ENCODE measurements around the gene GNG2.

GNG2 gene

DNA sequence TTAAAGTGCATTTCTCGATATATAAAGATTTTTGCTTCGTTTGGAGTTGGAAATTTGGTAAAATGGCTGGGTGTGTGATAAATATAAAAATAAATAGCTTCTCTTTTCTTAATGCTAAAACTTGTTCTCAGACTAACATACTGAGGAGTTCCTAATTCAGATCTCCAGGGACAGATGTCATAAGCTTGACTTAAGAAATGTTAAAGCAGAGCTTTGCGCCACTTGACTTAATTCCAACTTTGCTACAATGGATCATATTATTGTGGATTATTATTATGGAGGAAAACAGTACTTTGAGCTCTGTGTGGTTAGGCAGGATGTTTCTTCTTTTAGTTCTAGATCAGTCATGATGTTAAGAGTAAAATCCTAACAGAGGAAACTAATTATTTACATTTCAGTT lies 33.8 kb downstream of the GNG2 start:
- no peak for DNase-seq (ENCODE audit: low spot score)

DNA sequence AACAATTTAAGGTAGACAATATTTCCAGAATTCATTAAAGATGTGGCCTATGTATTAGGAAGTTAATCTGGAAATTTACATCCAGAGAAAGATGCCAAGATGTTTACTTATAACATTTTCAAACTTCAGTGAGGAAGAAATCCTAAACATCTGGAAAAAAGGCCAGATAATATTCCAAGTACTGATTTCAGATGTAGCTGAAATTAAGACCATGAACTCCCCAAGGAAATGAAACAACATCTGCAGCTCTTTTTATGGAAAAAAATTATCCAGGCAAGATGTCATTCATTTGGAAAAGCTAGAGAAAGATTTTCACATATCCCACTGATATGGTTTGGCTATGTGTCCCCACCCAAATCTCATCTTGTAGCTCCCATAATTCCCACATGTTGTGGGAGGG lies 35.0 kb downstream of the GNG2 start:
- DNase-seq (ENCODE audit: low spot score), result no peak

DNA sequence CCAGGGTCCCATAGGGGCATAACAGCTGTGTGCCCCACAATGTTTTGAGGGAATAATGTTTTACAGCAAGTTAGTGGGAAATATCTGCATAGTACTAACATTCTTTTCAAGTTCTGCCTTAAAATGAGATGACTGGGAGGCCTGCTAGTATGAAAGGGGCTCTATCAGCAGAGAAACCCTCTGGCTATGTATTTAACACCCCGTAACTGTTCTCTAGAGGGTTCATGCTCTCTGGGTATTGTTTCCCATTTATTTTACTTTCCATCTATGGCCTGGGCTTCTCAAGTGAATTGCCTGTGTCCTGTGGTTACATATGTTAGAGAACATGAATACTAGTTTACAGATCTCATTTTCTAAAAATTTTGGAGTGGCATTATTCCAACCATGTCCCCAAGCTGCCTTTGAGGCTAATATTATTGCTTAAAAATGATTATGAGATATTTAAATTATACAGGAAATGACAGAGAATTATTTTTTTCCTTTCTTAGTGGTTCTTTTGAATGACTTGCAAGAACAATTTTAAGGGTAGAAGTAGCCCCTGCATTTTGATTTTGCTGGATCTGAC lies 37.5 kb downstream of the GNG2 start:
- DNase-seq (ENCODE audit: low spot score), result no peak

DNA sequence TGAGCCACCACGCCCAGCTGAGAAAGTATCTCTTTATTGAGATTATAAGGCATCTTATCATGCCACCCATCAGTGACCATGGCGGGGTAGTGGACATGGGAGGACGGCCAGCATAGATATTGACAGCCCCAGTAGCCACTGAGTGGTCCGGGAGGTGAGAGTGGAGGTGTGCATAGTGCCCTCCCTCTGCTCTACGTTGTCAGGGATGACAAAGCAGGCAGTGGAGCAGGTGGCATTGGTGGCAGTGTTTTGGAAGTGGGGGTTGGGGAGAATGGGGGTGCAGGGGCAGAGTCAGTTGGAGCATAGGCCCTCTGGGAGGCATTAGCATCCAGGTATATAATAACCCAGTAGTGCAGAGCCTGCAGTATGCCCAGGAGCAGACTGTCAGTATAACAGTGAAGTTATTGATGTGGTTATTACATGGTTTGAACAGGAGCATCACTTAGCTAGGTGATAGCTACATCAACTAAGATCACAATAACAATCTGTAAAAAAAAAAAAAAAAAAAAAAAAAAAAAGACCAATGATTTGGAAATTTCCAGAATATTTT lies 41.1 kb downstream of the GNG2 start:
- DNase-seq (ENCODE audit: low spot score), result no peak

DNA sequence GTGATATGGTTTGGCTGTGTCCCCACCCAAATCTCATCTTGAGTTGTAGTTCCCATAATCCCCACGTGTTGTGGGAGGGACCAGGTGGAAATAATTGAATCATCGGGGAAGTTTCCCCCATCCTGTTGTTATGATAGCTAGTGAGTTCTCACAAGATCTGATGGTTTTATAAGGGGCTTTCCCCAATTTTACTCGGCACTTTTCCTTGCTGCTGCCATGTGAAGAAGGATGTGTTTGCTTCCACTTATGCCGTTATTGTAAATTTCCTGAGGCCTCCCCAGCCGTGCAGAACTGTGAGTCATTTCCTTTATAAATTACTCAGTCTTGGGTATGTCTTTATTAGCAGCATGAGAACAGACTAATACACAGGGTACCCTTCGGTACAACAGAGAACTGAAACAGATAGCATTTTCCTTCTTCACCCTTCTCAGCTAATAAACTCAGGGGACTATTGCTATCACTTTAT lies 45.3 kb downstream of the GNG2 start:
- DNase-seq (ENCODE audit: low spot score), result peak; percentile 61

DNA sequence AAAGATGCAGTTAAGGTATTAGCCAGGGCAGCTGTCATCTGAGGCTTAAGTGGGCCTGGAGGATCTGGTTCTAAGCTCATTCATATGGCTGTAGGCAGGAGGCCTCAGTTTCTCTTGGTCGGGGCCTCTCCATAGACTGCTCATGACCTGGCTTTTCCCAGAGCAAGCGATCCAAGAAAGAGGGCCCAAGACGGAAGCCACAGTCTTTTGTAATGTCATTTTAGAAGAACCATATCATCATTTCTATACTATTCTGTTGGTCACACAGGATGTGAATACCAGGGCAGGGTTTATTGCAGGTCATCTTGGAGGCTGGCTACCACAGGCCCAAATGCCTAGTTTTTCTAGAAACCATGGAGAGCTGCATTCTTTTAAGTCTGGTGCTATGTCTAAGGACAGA lies 47.7 kb downstream of the GNG2 start:
- DNase-seq (ENCODE audit: low spot score), result no peak

DNA sequence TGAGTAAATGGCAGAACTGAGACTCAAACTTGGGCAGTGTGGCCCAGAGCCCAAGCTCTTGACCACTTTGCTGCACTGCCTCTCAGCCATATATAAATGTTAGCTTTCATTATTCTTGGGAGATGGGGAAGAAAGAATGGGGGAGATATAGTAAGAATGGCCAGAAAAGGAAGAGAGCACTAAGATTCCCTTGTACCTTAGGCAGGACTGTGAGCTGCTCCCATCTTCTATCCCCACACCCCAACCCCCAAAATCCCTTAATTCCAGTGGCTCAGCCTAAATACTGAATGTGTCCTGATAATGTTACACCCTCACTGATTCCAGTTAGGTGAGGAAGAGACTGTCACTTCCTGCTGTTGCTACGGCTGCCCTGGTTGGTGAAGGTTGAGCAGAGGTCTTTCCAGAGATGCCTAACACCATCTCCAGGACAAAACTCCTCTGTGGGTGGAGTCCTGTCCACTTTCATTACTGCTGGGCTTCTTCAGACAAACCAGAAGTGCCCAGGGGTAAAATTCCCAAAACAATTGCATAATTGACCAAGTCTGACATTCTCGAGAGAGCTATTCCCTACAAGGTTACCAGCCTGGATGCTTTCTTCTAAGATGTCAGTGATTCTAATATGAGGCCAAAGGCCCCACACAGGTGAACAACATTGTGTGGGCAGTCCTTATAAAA lies 51.8 kb downstream of the GNG2 start:
- DNase-seq (ENCODE audit: low spot score), result no peak

DNA sequence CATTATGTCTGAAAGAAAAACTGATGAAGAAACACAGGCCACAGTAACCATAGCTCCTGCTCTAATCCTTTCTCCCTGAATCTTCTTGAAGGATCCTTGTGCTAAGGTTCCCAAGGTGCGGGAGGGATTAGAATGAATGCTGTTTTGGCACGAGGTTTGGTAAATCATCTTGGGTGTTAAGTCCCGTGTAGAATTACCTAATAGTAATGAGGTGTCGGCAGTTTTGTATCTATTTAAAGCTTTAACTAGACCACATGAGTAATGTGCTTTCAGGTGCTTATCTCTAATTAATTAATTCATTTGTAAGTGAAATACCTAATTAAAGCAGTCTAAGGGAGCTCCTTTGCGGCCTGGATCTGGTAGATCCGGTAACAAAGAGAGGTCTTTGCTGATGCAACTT lies 53.9 kb downstream of the GNG2 start:
- DNase-seq (ENCODE audit: low spot score), result no peak

DNA sequence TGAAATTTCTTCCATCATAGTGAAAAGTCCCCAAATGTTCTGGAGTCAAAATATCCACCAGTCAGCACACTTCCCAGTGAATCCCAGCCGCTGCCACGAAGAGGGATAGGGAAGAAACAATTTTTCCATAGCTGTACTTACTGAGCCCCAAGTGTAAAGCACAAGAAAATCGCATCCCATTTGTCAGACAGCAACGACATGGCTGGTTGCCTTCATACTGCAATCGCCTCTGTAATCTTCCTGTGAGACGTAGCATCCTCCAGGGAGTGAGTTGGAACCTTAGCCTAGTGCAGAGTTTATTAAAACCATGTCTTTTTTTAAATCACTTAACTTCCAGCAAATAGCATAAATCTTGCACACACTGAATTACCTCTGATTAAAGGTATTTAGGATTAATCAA lies 56.8 kb downstream of the GNG2 start:
- DNase-seq (ENCODE audit: low spot score), result no peak

DNA sequence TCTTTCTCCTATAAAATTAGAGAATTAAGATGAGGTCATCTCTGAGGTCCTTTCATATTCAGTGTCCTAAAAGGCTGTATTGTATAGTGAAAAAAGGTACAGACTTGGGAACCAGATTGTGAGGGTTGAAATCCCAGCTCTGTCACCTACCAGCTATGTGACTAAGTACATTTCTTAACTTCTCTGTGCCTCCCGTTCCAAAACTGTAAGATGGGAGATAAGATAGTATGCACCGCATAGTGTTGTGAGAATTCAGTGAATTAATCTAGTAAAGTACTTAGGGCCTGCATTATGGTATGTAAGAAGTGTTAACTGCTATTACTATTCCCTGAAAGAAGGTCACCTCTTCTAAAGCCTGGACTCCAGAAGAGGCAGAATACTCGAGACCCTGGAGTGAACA lies 60.6 kb downstream of the GNG2 start:
- no peak for DNase-seq (ENCODE audit: low spot score)

DNA sequence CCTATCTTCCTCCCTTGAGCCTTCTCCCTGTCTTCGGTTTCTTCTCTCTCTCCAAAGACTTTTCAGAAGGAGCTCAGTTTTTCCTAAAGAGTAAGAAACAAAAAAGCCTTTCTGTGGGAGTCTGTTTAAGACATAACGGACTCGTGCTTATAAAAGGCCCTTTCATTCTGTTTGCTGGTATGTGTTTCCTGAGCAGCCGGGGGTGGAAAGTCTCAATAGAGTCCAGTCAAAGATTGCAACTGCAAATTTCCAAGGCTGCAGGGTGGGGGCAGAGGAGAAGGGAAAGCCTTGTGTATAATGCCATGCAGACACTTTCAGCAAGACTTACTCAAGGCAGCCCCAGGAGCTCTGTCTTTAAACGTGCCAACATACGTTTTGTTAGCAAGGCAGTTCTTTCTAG lies 62.2 kb downstream of the GNG2 start:
- DNase-seq (ENCODE audit: low spot score), result no peak

DNA sequence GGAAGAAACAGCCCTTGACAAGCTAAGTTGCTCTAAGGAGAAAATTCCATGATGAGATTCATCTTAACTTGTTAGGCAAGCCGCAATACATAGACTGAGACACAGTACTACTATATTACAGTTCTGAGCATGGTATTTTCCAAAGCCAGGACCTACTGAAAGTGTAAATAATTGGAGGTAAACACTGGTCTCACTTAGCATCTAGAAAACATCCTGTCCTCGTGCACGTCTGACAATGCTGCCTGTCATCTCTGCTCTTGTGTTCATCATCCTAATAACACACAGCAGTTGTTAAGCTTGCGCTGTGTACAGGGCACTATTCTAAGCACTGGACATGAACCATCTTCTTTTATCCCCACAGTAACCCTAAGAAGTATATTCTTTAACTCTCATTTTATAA lies 64.2 kb downstream of the GNG2 start:
- DNase-seq (ENCODE audit: low spot score), result no peak

DNA sequence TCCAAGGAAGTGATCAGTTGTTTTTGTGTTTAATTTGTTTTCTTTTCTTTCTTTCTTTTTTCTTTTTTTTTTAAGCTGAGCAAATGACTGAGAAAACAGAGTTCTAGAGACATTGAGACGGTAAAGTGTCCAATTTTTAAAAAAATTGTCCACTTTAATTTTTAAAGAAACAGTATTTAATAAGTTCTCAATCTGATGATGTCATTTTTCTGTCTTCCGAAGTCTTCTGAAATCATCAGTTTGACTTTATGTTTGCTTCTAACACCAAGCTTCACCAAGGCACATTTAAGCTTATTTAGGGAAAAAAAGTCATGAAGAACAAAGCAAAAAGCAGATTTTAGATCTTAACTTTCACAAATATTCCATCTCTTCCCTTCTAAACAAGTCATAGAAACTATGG lies 65.6 kb downstream of the GNG2 start:
- no peak for DNase-seq (ENCODE audit: low spot score)

DNA sequence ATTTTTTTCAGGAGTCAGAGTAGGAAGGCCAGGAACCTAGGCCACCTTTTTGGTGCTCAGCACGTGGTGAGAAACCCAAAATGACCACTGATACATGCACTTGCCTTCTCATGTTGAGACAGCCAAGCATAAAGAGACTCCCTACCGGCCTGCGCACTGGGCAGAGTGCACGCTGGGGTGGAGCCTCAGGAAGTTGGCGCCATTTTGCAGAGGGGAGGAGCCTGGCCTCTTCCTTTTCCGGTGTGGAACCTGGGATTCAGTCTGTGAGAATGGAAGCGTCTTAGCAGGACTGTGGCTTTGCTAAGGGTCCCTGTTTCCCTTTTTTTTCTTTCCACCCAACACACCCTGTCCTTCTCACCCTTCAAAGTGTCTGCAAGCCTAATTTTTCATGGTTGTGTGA lies 66.0 kb downstream of the GNG2 start:
- DNase-seq (ENCODE audit: low spot score), result no peak

DNA sequence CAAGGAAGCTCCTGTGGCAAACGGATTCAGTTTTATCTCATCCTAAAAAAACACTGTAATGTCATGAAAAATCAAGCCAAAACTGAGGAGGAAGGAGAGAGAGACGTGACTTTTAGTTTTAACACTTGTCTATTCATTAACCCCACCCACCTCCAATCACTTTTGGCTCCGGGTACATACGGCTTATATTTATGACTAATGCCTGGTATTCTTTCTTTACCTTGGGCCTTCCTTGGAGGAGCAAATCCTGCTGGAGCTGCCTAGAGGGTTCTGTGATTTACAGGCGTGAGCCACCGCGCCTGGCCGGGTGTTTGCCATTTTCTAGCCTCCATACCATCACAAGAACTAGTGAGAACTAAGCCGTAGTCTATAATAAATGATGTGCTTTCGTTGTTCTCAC lies 68.2 kb downstream of the GNG2 start:
- no peak for DNase-seq (ENCODE audit: low spot score)

DNA sequence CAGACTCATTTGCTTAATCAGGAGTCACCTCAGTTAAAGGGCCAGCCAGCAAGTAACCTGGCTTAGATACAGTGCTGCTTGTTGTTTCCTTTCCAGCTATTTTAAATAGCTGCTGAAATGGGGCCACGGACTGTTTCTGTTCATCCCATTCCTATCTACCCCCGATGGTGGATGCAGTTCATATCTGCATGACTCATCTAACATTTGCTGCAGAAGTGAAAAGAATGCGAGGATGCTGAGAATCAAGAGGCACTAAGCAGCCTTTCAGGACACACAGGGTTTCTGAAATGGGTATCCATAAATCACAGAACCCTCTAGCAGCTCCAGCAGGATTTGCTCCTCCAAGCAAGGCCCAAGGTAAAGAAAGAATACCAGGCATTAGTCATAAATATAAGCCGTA lies 68.8 kb downstream of the GNG2 start:
- DNase-seq (ENCODE audit: low spot score), result no peak

DNA sequence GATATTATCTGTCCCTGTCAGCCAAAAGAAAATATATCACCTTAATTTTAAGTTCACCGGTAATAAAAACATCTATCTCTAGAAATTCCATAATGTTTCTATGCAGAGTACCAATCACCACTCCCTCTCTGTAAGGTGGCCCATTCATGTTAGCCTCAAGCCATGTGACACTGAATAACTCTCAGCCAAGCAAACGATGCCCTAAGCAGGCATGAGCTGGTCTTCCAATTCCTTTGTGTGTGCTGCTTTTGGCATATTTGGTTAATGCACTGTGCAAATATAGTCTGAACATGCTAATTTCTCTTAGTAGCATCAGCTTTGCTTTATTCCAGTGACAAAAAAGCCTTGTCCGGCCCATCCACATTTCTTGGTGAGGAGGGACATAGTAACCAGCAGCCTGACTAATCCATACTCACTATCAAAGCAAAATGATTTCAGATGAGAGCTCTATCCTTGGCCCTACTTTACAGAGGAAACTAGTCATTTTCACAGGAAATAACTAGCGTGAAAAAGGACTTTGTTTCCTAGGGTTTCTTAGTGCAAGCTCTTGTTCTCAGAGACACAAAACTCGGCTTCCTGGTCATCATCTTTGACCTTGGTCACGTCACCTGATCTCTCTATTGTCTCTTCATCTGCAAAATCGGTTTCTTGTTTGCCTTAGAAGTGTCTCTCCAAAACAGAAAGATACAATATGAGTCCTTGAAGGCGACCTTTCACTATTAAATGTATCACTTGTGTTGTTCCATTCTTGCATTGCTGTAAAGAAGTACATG lies 69.7 kb downstream of the GNG2 start:
- DNase-seq (ENCODE audit: low spot score), result no peak

DNA sequence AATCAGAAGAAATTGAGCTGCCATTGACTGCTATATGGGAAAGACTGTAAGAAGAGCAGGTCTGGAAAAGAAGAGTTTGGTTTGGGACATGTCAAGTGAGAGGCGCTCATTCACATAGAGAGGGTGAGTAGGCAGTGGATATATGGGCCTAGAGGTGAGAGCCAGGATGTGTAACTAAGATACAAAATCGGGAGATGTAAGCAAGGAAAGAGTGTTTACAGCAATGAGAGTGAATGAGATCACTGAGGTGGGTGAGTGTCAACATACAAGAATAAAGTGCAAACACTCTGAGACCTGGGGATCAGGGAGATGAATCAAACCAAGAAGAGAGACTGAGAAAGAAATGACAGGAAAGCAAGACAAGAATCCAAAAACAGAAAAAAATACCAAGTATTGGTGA lies 70.9 kb downstream of the GNG2 start:
- no peak for DNase-seq (ENCODE audit: low spot score)

DNA sequence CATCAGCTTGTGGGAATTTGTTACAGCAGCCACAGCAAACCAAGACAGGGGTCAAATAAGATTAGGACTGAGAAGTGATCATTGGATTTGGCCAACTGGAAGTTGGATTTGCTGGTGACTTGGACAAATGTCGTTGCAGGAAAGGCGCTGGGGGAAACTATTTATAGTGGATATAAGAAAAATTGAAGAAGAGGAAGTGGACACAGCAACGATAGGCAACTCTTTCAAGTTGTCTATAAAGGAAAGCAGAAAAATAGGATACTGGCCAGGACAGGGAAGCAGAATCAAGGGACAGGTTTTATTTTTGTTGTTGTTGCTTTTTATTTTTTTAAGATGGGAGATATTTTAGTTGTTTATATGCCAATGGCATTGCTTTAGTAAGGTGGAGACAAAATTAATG lies 72.8 kb downstream of the GNG2 start:
- DNase-seq (ENCODE audit: low spot score), result no peak

DNA sequence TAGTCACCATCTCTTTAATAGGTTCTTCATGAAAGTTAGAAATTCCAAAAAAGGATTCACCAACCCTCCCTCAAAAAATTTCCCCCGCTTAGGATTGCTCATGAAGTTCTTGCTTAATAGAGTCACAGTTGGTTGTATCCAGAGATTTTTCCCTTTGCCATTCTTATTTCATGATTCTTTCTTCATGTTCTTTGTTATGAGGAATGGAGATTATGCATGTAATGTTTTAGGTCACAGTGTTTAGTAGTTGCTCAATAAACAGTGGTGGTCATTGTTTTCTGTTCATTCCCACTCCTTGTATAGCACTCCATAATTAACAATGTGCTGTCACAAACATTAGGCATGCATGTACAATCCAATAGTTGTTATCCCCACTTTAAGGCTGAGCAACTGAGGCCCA lies 77.7 kb downstream of the GNG2 start:
- DNase-seq (ENCODE audit: low spot score), result no peak

DNA sequence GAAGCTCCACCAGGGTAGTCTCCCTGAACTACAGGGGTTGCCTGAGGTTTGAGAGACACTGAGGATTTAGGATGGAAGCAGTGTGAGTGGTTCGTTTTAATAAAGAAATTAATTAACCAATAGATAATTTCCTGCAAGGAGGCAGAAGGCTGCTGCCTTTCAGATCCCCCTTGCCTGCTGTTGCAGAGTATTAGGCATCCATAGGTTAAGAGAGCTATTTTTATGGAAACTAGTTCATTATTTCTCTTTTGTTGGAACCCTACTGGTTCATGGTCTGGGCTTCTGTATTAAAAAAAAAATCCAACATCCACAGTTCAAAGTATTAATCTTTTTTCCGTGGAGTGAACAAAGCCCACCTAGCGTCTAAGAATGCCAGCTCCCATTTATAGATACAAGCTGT lies 78.4 kb downstream of the GNG2 start:
- DNase-seq (ENCODE audit: low spot score), result no peak

DNA sequence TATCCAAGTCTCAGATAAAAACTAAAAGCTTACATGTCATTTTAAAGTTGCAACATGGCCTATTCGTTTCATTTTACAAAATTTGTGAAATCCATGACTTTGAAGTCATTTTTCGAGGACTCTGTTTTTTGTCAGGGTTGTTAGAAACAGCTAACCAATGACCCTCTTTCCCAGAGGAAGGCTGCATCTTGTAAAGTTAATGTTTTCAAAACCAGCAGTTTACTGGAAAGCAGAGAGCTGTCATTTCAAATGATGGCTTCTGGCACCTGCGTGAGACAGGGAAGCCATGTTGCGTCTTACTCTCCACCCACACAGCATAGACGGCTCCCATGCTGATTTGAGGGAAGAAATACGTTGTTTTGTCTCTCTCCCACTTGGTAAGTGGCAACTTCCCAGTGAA lies 78.8 kb downstream of the GNG2 start:
- DNase-seq (ENCODE audit: low spot score), result no peak

DNA sequence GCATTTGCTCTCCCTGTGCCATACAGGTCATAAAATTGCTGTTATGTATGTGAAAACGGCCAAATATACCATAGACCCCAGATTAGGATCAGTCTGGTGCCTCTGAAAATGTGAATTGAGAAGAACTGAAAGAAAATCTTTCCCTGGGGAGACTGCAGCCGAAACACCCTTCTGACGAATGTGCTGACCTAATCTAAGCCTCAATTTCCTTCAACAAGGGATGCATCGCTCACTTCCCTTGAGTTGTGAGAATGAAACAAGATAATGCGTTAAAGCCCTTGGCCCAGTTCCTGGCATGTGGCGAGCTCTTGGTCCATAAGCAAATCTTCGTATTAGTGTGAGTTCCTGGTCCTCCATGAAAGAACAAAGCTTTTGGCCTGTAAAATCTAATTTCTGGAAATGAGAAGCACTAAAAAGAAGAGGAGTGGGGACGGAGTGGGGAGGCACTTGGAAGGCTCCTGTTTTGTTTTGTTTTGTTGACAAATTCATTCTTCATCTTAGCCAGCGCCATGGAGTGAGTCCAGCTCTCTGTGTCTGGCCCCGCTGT lies 79.4 kb downstream of the GNG2 start:
- no peak for DNase-seq (ENCODE audit: low spot score)
